ENCODE measurements around the gene CCL18. TPM values are rescaled to one million over a fixed set of nuclear protein-coding genes. Genes with fewer than 3 reads are reported as not detected.
"Not testable (repeated sequence)": the region's sequence is repeated elsewhere in the genome, so short reads cannot be mapped to it uniquely, and the experiment has no call there.

Gene CCL18
- total and polyA plus RNA-seq, 5 experiments from 2014 or later: not detected

DNA sequence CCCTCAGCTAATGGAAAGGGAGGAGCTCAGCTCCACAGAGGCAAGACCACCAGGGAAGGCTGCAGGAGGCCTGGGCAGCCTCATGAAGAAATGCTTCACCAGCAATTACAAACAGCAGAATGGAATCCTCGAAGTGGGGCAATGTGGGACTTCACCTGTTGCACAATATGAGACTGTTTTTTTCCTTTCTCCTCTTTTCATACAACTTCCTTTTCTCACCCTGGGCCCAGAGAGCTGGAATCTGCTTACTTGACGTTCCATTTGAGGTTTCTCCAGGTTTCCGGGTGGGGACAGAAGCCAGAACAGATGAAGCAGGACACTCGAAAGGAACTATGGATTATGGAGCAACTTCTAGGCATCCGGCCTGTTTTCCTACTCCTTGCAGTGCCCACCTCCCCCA is 44.2 kb downstream of the CCL18 start:
- Mint-ChIP-seq H3K27ac (peak overlapping the region in 1 of 10 donors; percentile 38), H3K27me3 (peaks cover 3 to 34% (median 22%) of the 10 kb centered on the region in 5 donors), H3K4me1 (peaks cover 0 to 50% (median 3%) of the 10 kb centered on the region in 4 donors)
- POLR2A ChIA-PET, DNase-seq, H3K4me3 Mint-ChIP-seq, H3K36me3 Mint-ChIP-seq, ATAC-seq, H3K9me3 Mint-ChIP-seq: not testable (repeated sequence)

DNA sequence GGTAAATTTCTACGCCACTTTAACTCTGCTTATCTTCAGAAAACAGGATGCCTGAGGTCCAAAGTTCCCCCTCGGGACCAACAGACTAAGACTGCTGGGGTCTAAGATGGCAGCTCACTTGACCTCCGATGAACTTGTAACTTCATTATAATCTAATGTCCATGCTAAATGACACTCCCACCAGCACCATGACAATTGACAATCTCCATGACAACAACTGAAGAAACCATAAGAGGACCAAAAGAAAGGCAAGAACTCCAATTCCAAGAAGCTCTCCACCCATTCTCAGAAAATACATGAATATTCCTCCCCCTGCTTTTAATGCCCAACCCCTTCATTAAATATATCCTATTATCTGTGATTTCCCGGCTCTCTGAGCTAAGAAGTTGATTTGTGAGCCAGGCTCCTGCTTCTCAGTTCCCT is 47.0 kb downstream of the CCL18 start:
- Mint-ChIP-seq H3K27ac (no peak overlapping the region), H3K36me3 (no peaks in the 10 kb centered on the region), H3K27me3 (peaks cover 2 to 14% (median 6%) of the 10 kb centered on the region in 5 donors), H3K4me1 (peaks cover 0 to 26% (median 0%) of the 10 kb centered on the region in 4 donors), H3K9me3 (peaks cover 0 to 7% (median 0%) of the 10 kb centered on the region in 9 donors), H3K4me3 (no peak overlapping the region)
- ATAC-seq (no peak), DNase-seq (no peak)
- POLR2A ChIA-PET: no interaction called here

DNA sequence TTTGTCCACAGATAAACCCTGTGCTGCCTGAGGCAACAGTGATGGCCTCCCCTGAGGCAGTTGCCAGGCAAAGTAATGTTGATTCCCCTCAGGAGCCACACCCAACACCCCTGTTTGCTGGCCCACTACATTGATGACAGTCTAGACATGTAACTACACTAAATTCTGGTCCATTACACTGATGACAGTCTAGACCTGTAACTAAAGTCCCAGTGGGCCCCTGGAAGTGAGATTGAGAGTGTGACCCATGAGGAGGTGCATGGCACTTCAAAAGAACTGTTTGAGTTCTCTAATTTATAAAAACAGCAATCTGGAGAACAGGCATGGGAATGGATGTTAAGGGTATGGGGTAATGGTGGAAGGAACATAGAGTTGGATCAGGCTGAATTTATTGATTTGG is 48.5 kb downstream of the CCL18 start:
- DNase-seq (no peak), ATAC-seq (no peak)
- H3K9me3 Mint-ChIP-seq: peaks cover 0 to 7% (median 0%) of the 10 kb centered on the region in 9 donors
- no peak overlapping the region for H3K4me3 Mint-ChIP-seq
- H3K4me1 Mint-ChIP-seq: peaks cover 0 to 14% (median 0%) of the 10 kb centered on the region in 4 donors
- POLR2A ChIA-PET: no interaction called here
- H3K27ac Mint-ChIP-seq: no peak overlapping the region
- H3K27me3 Mint-ChIP-seq: peaks cover 0 to 11% (median 2%) of the 10 kb centered on the region in 5 donors
- H3K36me3 Mint-ChIP-seq: no peaks in the 10 kb centered on the region

DNA sequence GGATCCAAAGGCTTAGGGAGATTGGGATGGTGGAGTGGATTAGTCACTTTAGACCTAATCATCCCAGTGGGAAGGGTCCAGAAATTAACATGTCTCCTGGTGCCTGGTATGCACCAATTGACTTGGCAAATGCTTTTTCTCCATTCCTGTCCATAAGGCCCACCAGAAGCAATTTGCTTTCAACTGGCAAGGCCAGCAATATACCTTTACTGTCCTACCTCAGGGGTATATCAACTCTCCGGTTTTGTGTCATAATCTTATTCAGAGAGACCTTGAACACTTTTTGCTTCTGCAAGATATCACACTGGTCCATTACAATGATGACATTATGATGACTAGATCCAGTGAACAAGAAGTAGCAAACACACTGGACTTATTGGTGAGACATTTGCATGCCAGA is 49.1 kb downstream of the CCL18 start:
- DNase-seq, H3K27ac Mint-ChIP-seq, POLR2A ChIA-PET, H3K9me3 Mint-ChIP-seq, H3K36me3 Mint-ChIP-seq, H3K27me3 Mint-ChIP-seq, H3K4me3 Mint-ChIP-seq, ATAC-seq: not testable (repeated sequence)
- H3K4me1 Mint-ChIP-seq: peaks cover 0 to 10% (median 0%) of the 10 kb centered on the region in 4 donors

DNA sequence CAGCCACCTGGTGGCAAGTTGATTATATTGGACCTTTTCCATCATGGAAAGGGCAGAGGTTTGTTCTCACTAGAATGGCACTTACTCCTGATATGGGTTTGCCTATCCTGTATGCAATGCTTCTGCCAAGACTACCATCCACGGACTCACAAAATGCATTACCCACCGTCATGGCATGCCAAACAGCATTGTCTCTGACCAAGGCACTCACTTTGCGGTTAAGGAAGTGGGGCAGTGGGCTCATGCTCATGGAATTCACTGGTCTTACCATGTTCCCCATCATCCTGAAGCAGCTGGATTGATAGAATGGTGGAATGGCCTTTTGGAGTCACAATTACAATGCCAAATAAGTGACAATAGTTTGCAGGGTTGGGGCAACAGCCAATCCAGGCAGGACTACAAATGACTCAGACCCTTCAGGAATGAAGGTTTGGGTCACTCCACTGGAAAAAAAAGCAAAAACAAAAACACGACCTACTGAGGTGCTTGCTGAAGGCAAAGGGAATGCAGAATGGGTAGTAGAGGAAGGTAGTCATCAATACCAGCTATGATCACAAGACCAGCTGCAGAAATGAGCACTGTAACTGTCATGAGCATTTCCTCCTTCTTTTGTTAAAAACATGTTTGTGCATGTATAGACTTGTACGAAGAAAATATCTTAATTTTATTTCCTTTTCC is 51.0 kb downstream of the CCL18 start:
- POLR2A ChIA-PET, ATAC-seq, DNase-seq, H3K36me3 Mint-ChIP-seq, H3K27me3 Mint-ChIP-seq, H3K4me3 Mint-ChIP-seq, H3K9me3 Mint-ChIP-seq: not testable (repeated sequence)
- H3K27ac Mint-ChIP-seq: peak overlapping the region in 1 of 10 donors; percentile 13
- H3K4me1 Mint-ChIP-seq: peaks cover 0 to 15% (median 0%) of the 10 kb centered on the region in 4 donors

DNA sequence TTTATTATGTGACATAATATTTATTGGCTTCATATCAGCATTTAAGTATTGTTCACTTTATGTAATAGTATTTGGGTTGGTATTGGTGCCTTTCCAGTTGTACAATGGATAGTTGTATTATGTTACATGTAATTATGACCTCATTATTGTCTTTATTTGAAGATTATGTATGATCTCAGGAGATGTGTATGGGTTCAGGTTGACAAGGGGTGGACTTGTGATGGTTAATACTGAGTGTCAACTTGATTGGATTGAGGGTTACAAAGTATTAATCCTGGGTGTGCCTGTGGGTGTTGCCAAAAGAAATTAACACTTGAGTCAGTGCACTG is 51.5 kb downstream of the CCL18 start:
- POLR2A ChIA-PET, ATAC-seq, DNase-seq, H3K9me3 Mint-ChIP-seq, H3K36me3 Mint-ChIP-seq, H3K27ac Mint-ChIP-seq, H3K27me3 Mint-ChIP-seq: not testable (repeated sequence)
- peaks cover 0 to 11% (median 0%) of the 10 kb centered on the region in 4 donors for H3K4me1 Mint-ChIP-seq
- peak overlapping the region in 1 of 10 donors; percentile 58 for H3K4me3 Mint-ChIP-seq

DNA sequence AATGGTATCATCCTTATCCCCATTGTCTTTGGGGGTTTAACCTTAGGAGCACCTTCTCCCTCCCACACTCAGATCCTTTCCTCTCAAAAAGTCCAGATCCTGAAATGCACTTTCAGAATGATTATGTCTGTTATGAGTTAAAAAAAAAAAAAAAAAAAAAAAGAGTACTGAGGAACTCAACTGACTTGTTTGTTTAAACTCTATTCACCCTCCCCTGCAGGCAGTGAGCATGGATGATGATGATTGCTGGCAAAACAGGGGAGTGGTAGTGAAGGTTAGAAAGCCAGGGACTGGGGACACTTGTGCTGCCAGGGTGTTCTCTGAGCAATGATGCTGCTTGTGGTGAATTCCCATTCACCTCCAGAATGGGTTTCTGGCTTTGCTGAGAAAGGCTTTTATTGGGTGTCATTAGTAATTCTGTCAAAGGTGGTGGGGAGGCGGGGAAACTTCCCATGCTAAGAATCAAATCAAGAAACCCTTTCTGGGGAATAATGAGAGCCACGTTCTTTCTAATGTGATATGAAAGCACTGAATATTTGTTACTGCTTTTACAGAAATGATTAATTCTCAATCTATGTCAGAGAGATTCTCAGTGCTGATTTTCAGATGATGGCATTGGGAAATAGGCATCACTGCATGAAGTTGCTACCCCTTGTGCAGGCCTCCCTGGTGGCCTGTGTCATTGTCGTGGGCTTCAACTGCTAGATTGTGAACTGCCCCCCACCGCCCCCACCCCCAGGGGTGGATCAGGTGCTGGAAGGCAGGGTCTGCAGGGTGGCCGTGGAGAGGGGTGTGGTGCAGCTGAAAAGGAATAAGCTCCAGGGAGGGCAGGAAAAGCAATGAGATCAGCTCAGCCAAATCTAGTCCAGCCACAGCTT is 53.7 kb downstream of the CCL18 start:
- Mint-ChIP-seq H3K27ac (peak overlapping the region in 1 of 10 donors; percentile 15), H3K36me3 (no peaks in the 10 kb centered on the region), H3K27me3 (peaks cover 0 to 8% (median 6%) of the 10 kb centered on the region in 5 donors), H3K9me3 (peaks cover 0 to 4% (median 0%) of the 10 kb centered on the region in 9 donors), H3K4me1 (peaks cover 0 to 8% (median 0%) of the 10 kb centered on the region in 4 donors), H3K4me3 (peak overlapping the region in 1 of 10 donors; percentile 62)
- POLR2A ChIA-PET: no interaction called here
- ATAC-seq (no peak), DNase-seq (no peak)

DNA sequence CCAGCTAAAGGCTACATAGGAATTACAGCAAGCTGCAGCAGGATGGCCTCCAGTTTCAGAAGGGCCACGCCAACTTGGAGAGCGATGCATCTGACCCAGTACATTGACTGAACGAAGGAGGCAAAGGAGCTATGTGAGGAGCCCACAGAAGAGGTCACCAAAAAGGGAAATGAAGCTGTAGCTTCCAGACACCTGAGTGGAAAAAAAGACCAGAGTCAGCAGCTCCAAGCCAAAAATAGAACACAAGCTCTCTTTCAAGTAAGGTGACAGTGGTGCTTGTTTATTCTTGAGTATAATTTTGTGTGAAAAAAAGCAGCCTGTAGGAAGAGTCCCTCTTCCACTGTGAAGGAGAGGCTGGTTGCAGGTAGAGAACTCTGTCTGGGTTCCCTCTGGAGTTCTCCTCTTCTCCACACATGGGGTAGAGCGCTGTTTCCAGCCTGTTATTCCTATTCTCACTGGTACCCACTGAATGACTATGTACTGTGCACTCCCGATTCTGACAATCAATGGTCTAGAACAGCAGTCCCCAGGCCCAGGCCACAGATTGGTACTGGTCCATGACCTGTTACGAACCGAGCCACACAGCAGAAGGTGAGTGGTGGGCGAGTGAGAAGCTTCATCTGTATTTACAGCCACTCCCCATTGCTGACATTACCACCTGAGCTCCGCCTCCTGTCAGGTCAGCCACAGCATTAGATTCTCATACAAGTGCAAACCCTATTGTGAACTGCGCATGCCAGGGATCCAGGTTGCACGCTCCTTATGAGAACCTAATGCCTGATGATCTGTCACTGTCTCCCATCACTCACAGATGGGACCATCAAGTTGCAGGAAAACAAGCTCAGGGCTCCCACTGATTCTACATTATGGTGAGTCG is 54.6 kb downstream of the CCL18 start:
- DNase-seq (no peak), ATAC-seq (no peak)
- H3K27me3 Mint-ChIP-seq: peaks cover 0 to 8% (median 6%) of the 10 kb centered on the region in 5 donors
- peak overlapping the region in 1 of 10 donors; percentile 12 for H3K27ac Mint-ChIP-seq
- POLR2A ChIA-PET: no interaction called here
- peaks cover 0 to 8% (median 0%) of the 10 kb centered on the region in 4 donors for H3K4me1 Mint-ChIP-seq
- H3K4me3 Mint-ChIP-seq: peak overlapping the region in 1 of 10 donors; percentile 56
- H3K9me3 Mint-ChIP-seq: peaks cover 0 to 3% (median 0%) of the 10 kb centered on the region in 9 donors
- no peaks in the 10 kb centered on the region for H3K36me3 Mint-ChIP-seq

DNA sequence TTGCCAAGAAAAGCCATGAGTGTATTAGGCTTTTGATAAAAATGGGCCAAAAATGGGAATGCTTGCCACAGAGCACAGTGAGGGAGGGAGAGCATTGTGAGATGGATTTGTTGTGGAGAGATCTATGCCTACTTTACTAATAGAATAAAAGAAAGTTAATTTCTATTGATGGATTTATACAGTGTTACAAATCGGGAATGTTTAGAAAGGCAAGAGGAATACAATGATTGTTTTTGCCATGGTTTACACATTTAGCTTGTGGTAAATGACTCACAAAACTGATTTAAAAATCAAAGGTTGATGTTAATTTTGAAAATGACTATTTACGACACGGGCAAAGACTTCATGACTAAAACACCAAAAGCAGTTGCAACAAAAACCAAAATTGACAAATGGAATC is 56.1 kb downstream of the CCL18 start:
- POLR2A ChIA-PET: no interaction called here
- Mint-ChIP-seq H3K4me1 (peaks cover 0 to 8% (median 0%) of the 10 kb centered on the region in 4 donors), H3K36me3 (no peaks in the 10 kb centered on the region), H3K27me3 (peaks cover 0 to 7% (median 4%) of the 10 kb centered on the region in 5 donors), H3K9me3 (peaks cover 0 to 6% (median under 1%) of the 10 kb centered on the region in 9 donors), H3K27ac (no peak overlapping the region), H3K4me3 (no peak overlapping the region)
- ATAC-seq (no peak), DNase-seq (no peak)

DNA sequence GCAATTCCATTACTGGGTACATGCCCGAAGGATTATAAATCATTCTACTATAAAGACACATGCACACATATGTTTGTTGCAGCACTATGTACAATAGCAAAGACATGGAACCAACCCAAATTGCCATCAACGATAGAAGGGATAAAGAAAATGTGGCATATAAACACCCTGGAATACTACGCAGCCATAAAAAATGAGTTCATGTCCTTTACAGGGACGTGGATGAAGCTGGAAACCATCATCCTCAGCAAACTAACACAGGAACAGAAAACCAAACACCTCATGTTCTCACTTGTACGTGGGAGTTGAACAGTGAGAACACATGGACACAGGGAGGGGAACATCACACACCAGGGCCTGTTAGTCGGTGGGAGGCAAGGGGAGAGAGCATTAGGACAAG is 57.0 kb downstream of the CCL18 start:
- H3K36me3 Mint-ChIP-seq, ATAC-seq, H3K4me3 Mint-ChIP-seq, H3K27ac Mint-ChIP-seq, DNase-seq, H3K27me3 Mint-ChIP-seq, POLR2A ChIA-PET: not testable (repeated sequence)
- peaks cover 0 to 15% (median 8%) of the 10 kb centered on the region in 9 donors for H3K9me3 Mint-ChIP-seq
- peaks cover 0 to 10% (median 0%) of the 10 kb centered on the region in 4 donors for H3K4me1 Mint-ChIP-seq
